HEK293 (cell line): ENCODE results near the gene LMCD1.

Source experiments
- CTCF ChIA-PET: fragments of 350-600 bp; formaldehyde crosslinking; extraction: SDS; loops from one replicate; lab custom pipeline; 2021; ENCODE audit warnings: antibody characterized with exemption; lab: Yijun Ruan, JAX
- POLR2A ChIA-PET: fragments of 300-600 bp; formaldehyde crosslinking; extraction: SDS; loops from one replicate; lab custom pipeline; 2020; ENCODE audit warnings: antibody characterized with exemption, inconsistent platforms; lab: Yijun Ruan, JAX
- H3K27ac ChIP-seq: fragments of 200-500 bp; sonication (Bioruptor generic); 2 replicates; pipeline ENCODE4 v1.5.1; 2014; ENCODE audit warnings: low read depth, low read length, control low read depth, inconsistent platforms; ENCODE audit errors: extremely low read depth
- H3K36me3 ChIP-seq, 2 experiments: fragments of 200-500 bp in 1 of 2; sonication (Bioruptor generic) in 1 of 2; 1 replicate in 1 of 2; 2 replicates in 1 of 2; pipeline ENCODE4 v1.5.1; 2014 to 2017; ENCODE audit warnings: inconsistent platforms in 2 of 2, low read length in 2 of 2; ENCODE audit not compliant: control insufficient read depth in 2 of 2, insufficient read depth in 1 of 2
- H3K4me1 ChIP-seq: fragments of 200-500 bp; sonication (Bioruptor generic); 2 replicates; pipeline ENCODE4 v1.5.1; 2014; ENCODE audit warnings: mild to moderate bottlenecking, low read length, inconsistent platforms; ENCODE audit not compliant: control insufficient read depth, insufficient read depth
- H3K4me3 ChIP-seq: 2 replicates; pipeline ENCODE4 v1.5.1; 2011; ENCODE audit warnings: low read depth, mild to moderate bottlenecking, control low read depth, low read length, moderate library complexity
- H3K9me3 ChIP-seq: fragments of 200-500 bp; sonication (Bioruptor generic); 2 replicates; pipeline ENCODE4 v1.5.1; 2014; ENCODE audit warnings: low read depth, low read length, inconsistent platforms; ENCODE audit not compliant: control insufficient read depth, insufficient read depth
- BCL11B ChIP-seq: fragments of 450-650 bp; formaldehyde crosslinking; IDR thresholded peaks from 2 replicates; pipeline ENCODE4 v1.5.1; 2016; ENCODE audit warnings: low read depth, missing biosample characterization, missing genetic modification characterization
- GLIS2 ChIP-seq: fragments of 450-650 bp; formaldehyde crosslinking; IDR thresholded peaks from 2 replicates; pipeline ENCODE4 v1.5.1; 2016; ENCODE audit warnings: missing biosample characterization, missing genetic modification characterization
- MYNN ChIP-seq: fragments of 450-650 bp; formaldehyde crosslinking; IDR thresholded peaks from 2 replicates; pipeline ENCODE4 v1.5.1; 2016; ENCODE audit warnings: missing biosample characterization, missing genetic modification characterization, borderline replicate concordance
- OVOL3 ChIP-seq: fragments of 450-650 bp; formaldehyde crosslinking; IDR thresholded peaks from 2 replicates; pipeline ENCODE4 v1.5.1; 2016; ENCODE audit warnings: missing biosample characterization, missing genetic modification characterization
- RBAK ChIP-seq: fragments of 450-650 bp; formaldehyde crosslinking; IDR thresholded peaks from 2 replicates; pipeline ENCODE4 v1.5.1; 2016; ENCODE audit warnings: missing biosample characterization, missing genetic modification characterization
- SCRT2 ChIP-seq: fragments of 450-650 bp; formaldehyde crosslinking; IDR thresholded peaks from 2 replicates; pipeline ENCODE4 v1.5.1; 2016; ENCODE audit warnings: missing biosample characterization, missing genetic modification characterization
- SP7 ChIP-seq: fragments of 450-650 bp; formaldehyde crosslinking; IDR thresholded peaks from 2 replicates; pipeline ENCODE4 v1.5.1; 2016; ENCODE audit warnings: missing biosample characterization, missing genetic modification characterization
- YY1 ChIP-seq: fragments of 450-650 bp; formaldehyde crosslinking; IDR thresholded peaks from 2 replicates; pipeline ENCODE4 v1.5.1; 2018; ENCODE audit warnings: missing biosample characterization, missing genetic modification characterization
- ZBTB8A ChIP-seq: fragments of 450-650 bp; formaldehyde crosslinking; IDR thresholded peaks from 2 replicates; pipeline ENCODE4 v1.5.1; 2016; ENCODE audit warnings: missing biosample characterization, missing genetic modification characterization
- ZFP3 ChIP-seq: fragments of 450-650 bp; formaldehyde crosslinking; IDR thresholded peaks from 2 replicates; pipeline ENCODE4 v1.5.1; 2016; ENCODE audit warnings: low read depth, missing biosample characterization, missing genetic modification characterization
- ZFP69B ChIP-seq: fragments of 450-650 bp; formaldehyde crosslinking; IDR thresholded peaks from 2 replicates; pipeline ENCODE4 v1.5.1; 2016; ENCODE audit warnings: missing biosample characterization, missing genetic modification characterization
- ZIC2 ChIP-seq: fragments of 450-650 bp; formaldehyde crosslinking; IDR thresholded peaks from 2 replicates; pipeline ENCODE4 v1.5.1; 2016; ENCODE audit warnings: missing biosample characterization, missing genetic modification characterization
- ZNF174 ChIP-seq: fragments of 450-650 bp; formaldehyde crosslinking; IDR thresholded peaks from 2 replicates; pipeline ENCODE4 v1.5.0; 2017; ENCODE audit warnings: missing biosample characterization, mild to moderate bottlenecking, missing genetic modification characterization
- ZNF280D ChIP-seq: fragments of 450-650 bp; formaldehyde crosslinking; IDR thresholded peaks from 2 replicates; pipeline ENCODE4 v1.5.1; 2016; ENCODE audit warnings: missing biosample characterization, missing genetic modification characterization
- ZNF292 ChIP-seq: fragments of 450-650 bp; formaldehyde crosslinking; IDR thresholded peaks from 2 replicates; pipeline ENCODE4 v1.5.1; 2016; ENCODE audit warnings: low read depth, missing biosample characterization, missing genetic modification characterization, borderline replicate concordance
- ZNF423 ChIP-seq: fragments of 450-650 bp; formaldehyde crosslinking; IDR thresholded peaks from 2 replicates; pipeline ENCODE4 v1.5.1; 2016; ENCODE audit warnings: missing biosample characterization, missing genetic modification characterization
- ZNF501 ChIP-seq: fragments of 450-650 bp; formaldehyde crosslinking; IDR thresholded peaks from 2 replicates; pipeline ENCODE4 v1.5.1; 2016; ENCODE audit warnings: missing biosample characterization, missing genetic modification characterization
- ZNF514 ChIP-seq: fragments of 450-650 bp; formaldehyde crosslinking; IDR thresholded peaks from 2 replicates; pipeline ENCODE4 v1.5.1; 2016; ENCODE audit warnings: missing biosample characterization, missing genetic modification characterization
- ZNF571 ChIP-seq: fragments of 450-650 bp; formaldehyde crosslinking; IDR thresholded peaks from 2 replicates; pipeline ENCODE4 v1.5.0; 2017; ENCODE audit warnings: missing biosample characterization, missing genetic modification characterization
- ZNF639 ChIP-seq: fragments of 450-650 bp; formaldehyde crosslinking; IDR thresholded peaks from 2 replicates; pipeline ENCODE4 v1.5.1; 2016; ENCODE audit warnings: missing biosample characterization, missing genetic modification characterization
- ZNF645 ChIP-seq: fragments of 450-650 bp; formaldehyde crosslinking; IDR thresholded peaks from 2 replicates; pipeline ENCODE4; 2016; ENCODE audit warnings: missing biosample characterization, missing genetic modification characterization
- ZNF660 ChIP-seq: fragments of 450-650 bp; IDR thresholded peaks from 2 replicates; pipeline ENCODE4 v1.5.1; 2018; ENCODE audit warnings: missing biosample characterization, mild to moderate bottlenecking, missing genetic modification characterization
- ZNF707 ChIP-seq: fragments of 450-650 bp; formaldehyde crosslinking; IDR thresholded peaks from 2 replicates; pipeline ENCODE4 v1.5.1; 2016; ENCODE audit warnings: missing biosample characterization, missing genetic modification characterization
- ZNF747 ChIP-seq: fragments of 450-650 bp; formaldehyde crosslinking; IDR thresholded peaks from 2 replicates; pipeline ENCODE4 v1.5.1; 2016; ENCODE audit warnings: missing biosample characterization, missing genetic modification characterization
- TF ChIP-seq, protein P1 (sequence below): fragments of 450-650 bp; formaldehyde crosslinking; IDR thresholded peaks from 2 replicates; pipeline ENCODE4 v1.5.1; 2016; ENCODE audit warnings: missing biosample characterization, missing genetic modification characterization
- TF ChIP-seq, protein P2 (sequence below): fragments of 450-650 bp; formaldehyde crosslinking; IDR thresholded peaks from 2 replicates; pipeline ENCODE4 v1.5.1; 2016; ENCODE audit warnings: missing biosample characterization, missing genetic modification characterization

LMCD1 gene

GRCh38 chr3:8503871-8504610 is 2.4 kb downstream of the LMCD1 start (continued):
- TF ChIP-seq OVOL3 (tag by site-specific recombination) = peak; percentile 81
- TF ChIP-seq ZFP3 (tag by site-specific recombination) = no peak
- 0 out of 2 replicates have a peak, but pooled peaks have one; percentile 19 for TF ChIP-seq ZFP69B
- TF ChIP-seq YY1 (tag by site-specific recombination) = no peak
- no peak for TF ChIP-seq ZNF747 (tag by site-specific recombination)
- TF ChIP-seq ZNF571 (tag by site-specific recombination) = no peak
- TF ChIP-seq ZNF639 (tag by site-specific recombination) = 0 out of 2 replicates have a peak, but pooled peaks have one; percentile 48
- no peak for TF ChIP-seq MYNN (tag by site-specific recombination)

DNA sequence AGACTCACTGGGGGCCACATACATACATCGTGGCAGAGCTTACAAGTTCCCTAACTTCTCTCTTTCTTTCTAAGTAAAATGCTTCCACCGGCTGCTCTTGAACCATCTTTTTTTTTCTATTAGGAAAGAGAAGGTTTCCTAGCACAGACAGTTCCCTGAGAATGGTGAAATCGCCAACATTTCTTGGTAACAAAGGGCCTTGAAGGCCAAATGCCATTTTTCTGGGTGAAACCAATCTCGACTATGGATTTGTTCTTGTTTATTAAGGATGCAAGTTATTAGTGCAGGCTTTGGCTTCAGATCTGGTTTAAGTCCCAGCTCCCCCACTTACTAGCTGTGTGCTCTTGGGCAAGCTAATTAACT is 3.0 kb downstream of the LMCD1 start:
- Histone ChIP-seq H3K9me3 (no peaks in the 10 kb centered on the region), H3K36me3 (no peaks in the 10 kb centered on the region), H3K4me1 (peaks cover 50% of the 10 kb centered on the region), H3K27ac (peak overlapping the region; percentile 88), H3K4me3 (no peak overlapping the region)
- no peak for TF ChIP-seq BCL11B
- TF ChIP-seq ZNF292 (tag by site-specific recombination) = no peak
- TF ChIP-seq, protein P1, sequence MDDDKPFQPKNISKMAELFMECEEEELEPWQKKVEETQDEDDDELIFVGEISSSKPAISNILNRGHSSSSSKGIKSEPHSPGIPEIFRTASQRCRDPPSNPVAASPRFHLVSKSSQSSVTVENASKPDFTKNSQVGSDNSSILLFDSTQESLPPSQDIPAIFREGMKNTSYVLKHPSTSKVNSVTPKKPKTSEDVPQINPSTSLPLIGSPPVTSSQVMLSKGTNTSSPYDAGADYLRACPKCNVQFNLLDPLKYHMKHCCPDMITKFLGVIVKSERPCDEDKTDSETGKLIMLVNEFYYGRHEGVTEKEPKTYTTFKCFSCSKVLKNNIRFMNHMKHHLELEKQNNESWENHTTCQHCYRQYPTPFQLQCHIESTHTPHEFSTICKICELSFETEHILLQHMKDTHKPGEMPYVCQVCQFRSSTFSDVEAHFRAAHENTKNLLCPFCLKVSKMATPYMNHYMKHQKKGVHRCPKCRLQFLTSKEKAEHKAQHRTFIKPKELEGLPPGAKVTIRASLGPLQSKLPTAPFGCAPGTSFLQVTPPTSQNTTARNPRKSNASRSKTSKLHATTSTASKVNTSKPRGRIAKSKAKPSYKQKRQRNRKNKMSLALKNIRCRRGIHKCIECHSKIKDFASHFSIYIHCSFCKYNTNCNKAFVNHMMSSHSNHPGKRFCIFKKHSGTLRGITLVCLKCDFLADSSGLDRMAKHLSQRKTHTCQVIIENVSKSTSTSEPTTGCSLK = no peak
- no peak for TF ChIP-seq SCRT2 (tag by site-specific recombination)
- no peak for TF ChIP-seq ZNF660
- no peak for TF ChIP-seq ZNF645
- TF ChIP-seq ZBTB8A (tag by site-specific recombination) = no peak
- TF ChIP-seq RBAK (tag by site-specific recombination) = no peak
- TF ChIP-seq ZNF514 (tag by site-specific recombination) = no peak
- no peak for TF ChIP-seq ZNF280D (tag by site-specific recombination)
- TF ChIP-seq ZIC2 (tag by site-specific recombination) = no peak
- TF ChIP-seq, protein P2, sequence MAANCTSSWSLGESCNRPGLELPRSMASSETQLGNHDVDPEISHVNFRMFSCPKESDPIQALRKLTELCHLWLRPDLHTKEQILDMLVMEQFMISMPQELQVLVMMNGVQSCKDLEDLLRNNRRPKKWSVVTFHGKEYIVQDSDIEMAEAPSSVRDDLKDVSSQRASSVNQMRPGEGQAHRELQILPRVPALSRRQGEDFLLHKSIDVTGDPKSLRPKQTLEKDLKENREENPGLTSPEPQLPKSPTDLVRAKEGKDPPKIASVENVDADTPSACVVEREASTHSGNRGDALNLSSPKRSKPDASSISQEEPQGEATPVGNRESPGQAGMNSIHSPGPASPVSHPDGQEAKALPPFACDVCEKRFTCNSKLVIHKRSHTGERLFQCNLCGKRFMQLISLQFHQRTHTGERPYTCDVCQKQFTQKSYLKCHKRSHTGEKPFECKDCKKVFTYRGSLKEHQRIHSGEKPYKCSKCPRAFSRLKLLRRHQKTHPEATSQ (tag by site-specific recombination) = no peak
- no peak for TF ChIP-seq ZNF707 (tag by site-specific recombination)
- no peak for TF ChIP-seq ZNF174 (tag by site-specific recombination)
- TF ChIP-seq GLIS2 = no peak
- no peak for TF ChIP-seq ZNF501 (tag by site-specific recombination)
- TF ChIP-seq ZNF423 (tag by site-specific recombination) = no peak
- TF ChIP-seq SP7 (tag by site-specific recombination) = no peak
- CTCF ChIA-PET = interaction anchor here (0.6 to 5.5 kb wide), 4 partner anchors 9 to 103 kb away, joined by 3 to 27 read pairs (median 5); no protein-coding TSS in a partner anchor
- POLR2A ChIA-PET = no interaction called here
